Ishikawa (cell line): ENCODE results near the gene R3HDM2.

Source experiments
- CEBPB ChIP-seq: IDR thresholded peaks from 2 replicates; pipeline ENCODE4 v1.6.1; 2012
- CREB1 ChIP-seq: IDR thresholded peaks from 2 replicates; pipeline ENCODE4 v1.6.1; 2012; ENCODE audit warnings: low read depth
- EGR1 ChIP-seq: IDR thresholded peaks from 2 replicates; pipeline ENCODE4 v1.6.1; 2012
- EP300 ChIP-seq: IDR thresholded peaks from 2 replicates; pipeline ENCODE4 v1.6.1; 2012; ENCODE audit warnings: borderline replicate concordance
- FOXM1 ChIP-seq: IDR thresholded peaks from 2 replicates; pipeline ENCODE4 v1.6.1; 2012; ENCODE audit warnings: low read depth, borderline replicate concordance
- NFIC ChIP-seq: IDR thresholded peaks from 2 replicates; pipeline ENCODE4 v1.6.1; 2012
- RAD21 ChIP-seq: IDR thresholded peaks from 2 replicates; pipeline ENCODE4 v1.6.1; 2012; ENCODE audit warnings: low read depth
- TAF1 ChIP-seq: IDR thresholded peaks from 2 replicates; pipeline ENCODE4 v1.6.1; 2012; ENCODE audit warnings: low read depth, mild to moderate bottlenecking
- TCF12 ChIP-seq: IDR thresholded peaks from 2 replicates; pipeline ENCODE4 v1.6.1; 2012; ENCODE audit warnings: low read depth
- TEAD4 ChIP-seq: IDR thresholded peaks from 2 replicates; pipeline ENCODE4 v1.6.1; 2012
- YY1 ChIP-seq: IDR thresholded peaks from 2 replicates; pipeline ENCODE4 v1.6.1; 2012; ENCODE audit warnings: low read depth
- ZBTB7A ChIP-seq: IDR thresholded peaks from 2 replicates; pipeline ENCODE4 v1.6.1; 2012; ENCODE audit warnings: low read depth
- TF ChIP-seq, protein P1 (sequence below): IDR thresholded peaks from 2 replicates; pipeline ENCODE4 v1.6.1; 2012
- TF ChIP-seq, protein P2 (sequence below): IDR thresholded peaks from 2 replicates; pipeline ENCODE4 v1.6.1; 2012
- TF ChIP-seq, protein P3 (sequence below): IDR thresholded peaks from 2 replicates; pipeline ENCODE4 v1.6.1; 2012; ENCODE audit warnings: low read depth, mild to moderate bottlenecking

The R3HDM2 gene

DNA sequence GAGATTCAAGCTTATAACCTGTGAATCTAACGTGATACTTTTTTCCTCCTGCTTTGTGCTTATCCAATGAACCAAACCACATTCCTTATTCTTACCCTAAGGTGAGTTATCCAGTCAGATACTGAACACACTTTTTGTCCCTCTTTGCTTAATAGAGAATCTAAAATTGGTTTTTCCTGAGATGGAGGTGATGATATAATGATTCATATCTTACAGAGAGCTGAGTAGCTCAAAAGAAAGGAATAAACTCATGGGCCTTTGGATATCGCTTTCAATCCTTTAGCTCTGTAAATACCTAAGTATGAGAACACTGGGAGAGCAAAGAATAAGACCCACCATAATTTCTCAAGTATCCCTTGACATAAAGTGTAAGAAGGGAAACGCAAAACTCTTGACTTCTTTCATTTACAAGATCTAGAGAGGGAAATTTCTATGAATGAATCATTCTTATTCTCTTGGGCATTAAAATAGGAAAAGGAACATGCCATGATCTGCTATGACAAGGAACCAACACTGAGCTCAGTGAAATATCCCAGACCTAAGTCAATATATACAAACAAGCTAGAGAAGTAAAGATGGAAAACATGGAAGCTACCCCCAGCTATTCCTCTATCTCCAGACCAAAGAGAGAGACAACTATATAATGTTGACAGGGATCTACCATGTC lies 98.1 kb downstream of the R3HDM2 start:
- no peak for TF ChIP-seq CEBPB
- no peak for TF ChIP-seq FOXM1
- TF ChIP-seq, protein P1, sequence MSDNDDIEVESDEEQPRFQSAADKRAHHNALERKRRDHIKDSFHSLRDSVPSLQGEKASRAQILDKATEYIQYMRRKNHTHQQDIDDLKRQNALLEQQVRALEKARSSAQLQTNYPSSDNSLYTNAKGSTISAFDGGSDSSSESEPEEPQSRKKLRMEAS, result no peak
- no peak for TF ChIP-seq TAF1
- no peak for TF ChIP-seq CREB1
- no peak for TF ChIP-seq TCF12
- TF ChIP-seq, protein P2, sequence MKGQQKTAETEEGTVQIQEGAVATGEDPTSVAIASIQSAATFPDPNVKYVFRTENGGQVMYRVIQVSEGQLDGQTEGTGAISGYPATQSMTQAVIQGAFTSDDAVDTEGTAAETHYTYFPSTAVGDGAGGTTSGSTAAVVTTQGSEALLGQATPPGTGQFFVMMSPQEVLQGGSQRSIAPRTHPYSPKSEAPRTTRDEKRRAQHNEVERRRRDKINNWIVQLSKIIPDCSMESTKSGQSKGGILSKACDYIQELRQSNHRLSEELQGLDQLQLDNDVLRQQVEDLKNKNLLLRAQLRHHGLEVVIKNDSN, result no peak
- TF ChIP-seq EGR1, result no peak
- no peak for TF ChIP-seq ZBTB7A
- no peak for TF ChIP-seq NFIC
- TF ChIP-seq, protein P3, sequence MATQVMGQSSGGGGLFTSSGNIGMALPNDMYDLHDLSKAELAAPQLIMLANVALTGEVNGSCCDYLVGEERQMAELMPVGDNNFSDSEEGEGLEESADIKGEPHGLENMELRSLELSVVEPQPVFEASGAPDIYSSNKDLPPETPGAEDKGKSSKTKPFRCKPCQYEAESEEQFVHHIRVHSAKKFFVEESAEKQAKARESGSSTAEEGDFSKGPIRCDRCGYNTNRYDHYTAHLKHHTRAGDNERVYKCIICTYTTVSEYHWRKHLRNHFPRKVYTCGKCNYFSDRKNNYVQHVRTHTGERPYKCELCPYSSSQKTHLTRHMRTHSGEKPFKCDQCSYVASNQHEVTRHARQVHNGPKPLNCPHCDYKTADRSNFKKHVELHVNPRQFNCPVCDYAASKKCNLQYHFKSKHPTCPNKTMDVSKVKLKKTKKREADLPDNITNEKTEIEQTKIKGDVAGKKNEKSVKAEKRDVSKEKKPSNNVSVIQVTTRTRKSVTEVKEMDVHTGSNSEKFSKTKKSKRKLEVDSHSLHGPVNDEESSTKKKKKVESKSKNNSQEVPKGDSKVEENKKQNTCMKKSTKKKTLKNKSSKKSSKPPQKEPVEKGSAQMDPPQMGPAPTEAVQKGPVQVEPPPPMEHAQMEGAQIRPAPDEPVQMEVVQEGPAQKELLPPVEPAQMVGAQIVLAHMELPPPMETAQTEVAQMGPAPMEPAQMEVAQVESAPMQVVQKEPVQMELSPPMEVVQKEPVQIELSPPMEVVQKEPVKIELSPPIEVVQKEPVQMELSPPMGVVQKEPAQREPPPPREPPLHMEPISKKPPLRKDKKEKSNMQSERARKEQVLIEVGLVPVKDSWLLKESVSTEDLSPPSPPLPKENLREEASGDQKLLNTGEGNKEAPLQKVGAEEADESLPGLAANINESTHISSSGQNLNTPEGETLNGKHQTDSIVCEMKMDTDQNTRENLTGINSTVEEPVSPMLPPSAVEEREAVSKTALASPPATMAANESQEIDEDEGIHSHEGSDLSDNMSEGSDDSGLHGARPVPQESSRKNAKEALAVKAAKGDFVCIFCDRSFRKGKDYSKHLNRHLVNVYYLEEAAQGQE, result no peak
- no peak for TF ChIP-seq YY1
- TF ChIP-seq EP300, result no peak
- no peak for TF ChIP-seq TEAD4
- no peak for TF ChIP-seq RAD21

DNA sequence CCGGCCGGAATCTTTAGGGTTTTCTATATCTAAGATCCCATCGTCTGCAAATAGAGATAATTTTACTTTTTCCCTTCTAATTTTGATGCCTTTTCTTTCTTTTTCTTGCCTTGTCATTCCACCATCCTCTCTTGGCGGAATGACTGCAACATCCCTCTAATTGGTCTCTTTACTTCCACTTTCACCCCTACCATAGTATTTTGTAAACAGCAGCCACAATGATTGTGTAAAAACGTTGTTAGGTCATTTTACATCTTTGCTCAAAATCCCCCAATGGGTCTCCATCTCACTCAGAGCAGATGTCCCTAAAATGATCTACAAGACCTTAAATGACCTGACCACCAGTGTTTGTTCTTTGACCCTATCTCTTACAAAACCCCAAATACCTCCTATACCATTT lies 99.9 kb downstream of the R3HDM2 start:
- TF ChIP-seq TEAD4, result no peak
- TF ChIP-seq, protein P1, result no peak
- TF ChIP-seq TAF1, result no peak
- TF ChIP-seq, protein P2, result no peak
- no peak for TF ChIP-seq YY1
- TF ChIP-seq TCF12, result no peak
- TF ChIP-seq CEBPB, result no peak
- no peak for TF ChIP-seq FOXM1
- no peak for TF ChIP-seq EP300

DNA sequence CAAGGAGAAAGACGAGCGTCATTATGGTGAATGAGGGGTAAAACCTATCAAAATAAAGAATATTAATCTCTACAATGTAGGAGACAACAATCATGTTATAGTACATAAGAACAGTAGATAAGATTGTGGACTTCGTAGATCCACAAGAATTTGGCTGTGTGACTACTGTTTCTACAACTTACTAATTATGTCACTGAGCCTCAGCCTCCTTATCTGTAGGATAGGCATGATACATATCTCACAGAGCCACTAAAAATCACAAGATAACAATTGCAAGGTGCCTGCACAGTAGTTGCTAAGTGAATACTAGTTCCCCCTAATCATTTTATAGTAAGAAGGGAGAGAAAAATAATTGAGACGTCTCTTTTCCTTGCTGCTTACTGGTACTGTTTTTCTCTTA lies 101.6 kb downstream of the R3HDM2 start:
- TF ChIP-seq EGR1 (no peak), CEBPB (no peak), EP300 (no peak), TEAD4 (no peak), RAD21 (no peak), NFIC (no peak), TCF12 (no peak), ZBTB7A (no peak), FOXM1 (no peak), TAF1 (no peak)
- TF ChIP-seq, protein P1, result no peak
- TF ChIP-seq, protein P3, result no peak
- TF ChIP-seq, protein P2, result no peak

DNA sequence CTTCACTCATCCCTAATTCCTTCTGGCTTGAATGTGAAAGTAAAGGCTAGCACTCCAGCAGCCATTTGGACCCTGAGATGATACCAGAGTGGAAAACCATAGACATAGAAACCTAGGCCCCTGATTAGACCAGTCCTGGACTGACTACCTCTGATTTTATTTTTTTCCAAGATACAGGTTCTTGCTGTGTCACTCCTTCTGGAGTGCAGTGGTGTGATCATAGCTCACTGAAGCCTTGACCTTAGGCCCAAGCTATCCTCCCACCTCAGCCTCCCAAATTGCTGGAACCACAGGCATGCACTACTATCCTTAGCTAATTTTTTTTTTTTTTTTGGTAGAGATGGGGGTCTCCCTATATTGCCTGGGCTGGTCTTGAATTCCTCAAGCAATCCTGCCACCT lies 105.4 kb downstream of the R3HDM2 start:
- TF ChIP-seq ZBTB7A, result no peak
- TF ChIP-seq TAF1, result no peak
- no peak for TF ChIP-seq NFIC
- no peak for TF ChIP-seq TCF12
- TF ChIP-seq CEBPB, result no peak
- TF ChIP-seq, protein P3, result no peak
